Right hindlimb (tissue), 1 donor: Measurements from ENCODE around the gene PPP2R5C.
"Not testable (repeated sequence)": the region's sequence is repeated elsewhere in the genome, so short reads cannot be mapped to it uniquely, and the experiment has no call there.

Experiments used
- DNase-seq: peaks from one replicate; pipeline ENCODE4 v3.0.0-alpha.2; 2018

The PPP2R5C gene

DNA sequence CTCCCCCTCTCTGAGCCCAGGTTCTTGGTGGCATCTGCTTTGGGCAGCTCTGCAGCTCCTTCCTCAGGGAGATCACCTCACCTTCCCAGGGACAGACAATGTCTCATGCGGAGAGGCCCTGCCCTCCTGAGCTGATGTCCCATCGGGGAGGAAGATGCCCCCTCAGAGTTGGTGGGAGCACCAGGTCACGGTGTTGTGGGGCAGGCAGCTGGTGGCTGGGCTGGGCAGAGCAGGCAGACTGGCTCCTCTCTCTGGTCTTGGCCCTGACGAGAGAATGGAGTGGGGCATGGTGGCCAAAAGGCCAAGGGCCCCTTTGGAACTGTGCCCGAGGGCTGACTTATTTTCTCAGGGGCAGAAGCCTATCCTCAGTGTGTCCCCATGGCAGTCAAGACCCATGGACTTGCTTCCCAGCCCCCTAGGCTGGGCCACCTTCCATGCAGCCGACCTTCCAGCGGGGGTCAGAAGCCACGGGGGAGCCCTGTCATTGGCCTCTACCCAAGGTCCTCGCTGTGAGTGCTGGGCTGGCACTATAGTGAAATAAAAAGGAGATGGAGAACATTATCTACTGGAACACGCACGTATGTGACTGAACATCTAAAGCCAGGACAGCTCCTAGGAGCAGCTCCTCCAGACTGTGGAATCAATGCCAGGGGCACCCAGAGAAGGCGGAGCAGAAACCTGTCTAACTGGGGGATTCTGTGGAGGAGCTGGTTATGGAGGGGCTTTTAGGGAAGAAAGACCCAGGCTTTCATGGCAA lies 21.9 kb downstream of the PPP2R5C start:
- no peak for DNase-seq

DNA sequence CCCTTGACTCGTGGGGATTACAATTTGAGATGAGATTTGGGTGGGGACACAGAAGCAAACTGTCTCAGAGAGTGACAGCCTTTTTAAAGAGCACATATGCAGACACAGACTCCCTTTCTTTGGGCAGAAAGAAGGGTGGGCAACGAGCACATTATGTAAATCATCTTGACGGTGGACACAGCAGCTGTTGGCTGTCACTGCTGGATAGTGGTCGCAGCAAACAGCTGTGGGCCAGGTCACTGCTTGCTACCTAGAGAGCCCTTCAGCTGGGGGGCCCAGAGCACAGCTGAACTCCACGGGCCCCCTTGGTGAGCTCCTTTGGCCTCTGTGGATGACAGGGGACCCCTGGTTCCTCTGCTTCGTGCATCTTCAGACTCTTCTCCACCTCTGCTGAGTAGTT lies 23.1 kb downstream of the PPP2R5C start:
- no peak for DNase-seq

DNA sequence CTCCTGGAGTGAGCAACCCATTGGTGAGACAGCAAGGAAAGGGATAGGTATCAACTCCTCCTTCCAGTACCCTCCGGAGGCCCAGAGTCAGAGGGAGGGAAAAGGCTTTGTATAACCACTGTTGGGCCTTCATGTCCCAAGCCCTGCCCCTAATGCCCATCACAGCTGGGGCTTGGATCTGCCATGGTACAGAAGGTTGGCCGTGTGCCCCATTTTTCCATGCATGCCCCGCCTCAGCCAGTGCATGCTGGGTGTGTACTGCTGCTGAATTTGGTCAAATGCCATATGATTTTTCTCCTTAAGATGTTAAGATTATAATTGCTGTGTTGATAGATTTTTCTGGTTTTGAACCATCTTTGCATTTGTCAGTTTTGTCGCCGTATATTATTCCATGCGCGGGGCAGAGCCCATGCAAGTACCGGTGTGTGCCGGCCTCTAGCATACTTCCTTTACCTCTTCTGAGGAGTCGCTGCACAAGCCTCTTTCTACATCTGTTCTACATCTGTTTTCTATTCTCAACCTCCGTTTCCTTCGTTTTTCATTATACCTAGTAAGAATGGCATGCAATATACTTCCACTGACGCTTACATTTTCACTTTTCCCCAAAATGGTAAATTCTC lies 26.6 kb downstream of the PPP2R5C start:
- peak; percentile 61 for DNase-seq

DNA sequence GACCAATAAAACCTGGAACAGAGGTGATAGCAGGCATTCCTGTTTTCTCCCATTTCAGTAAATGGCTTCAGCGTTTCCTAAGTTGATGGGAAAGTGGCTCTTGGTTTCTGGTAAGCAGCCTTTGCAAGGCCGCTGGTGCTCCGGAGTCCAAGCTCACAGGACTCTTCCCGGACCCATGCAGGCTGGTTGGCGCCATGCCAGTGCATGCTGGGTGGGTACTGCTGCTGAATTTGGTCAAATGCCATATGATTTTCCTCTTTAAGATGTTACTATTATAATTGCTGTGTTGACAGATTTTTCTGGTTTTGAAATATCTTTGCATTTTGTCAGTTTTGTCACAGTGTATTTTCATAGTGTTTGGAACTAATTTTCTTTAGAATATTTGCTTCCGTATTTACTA lies 27.7 kb downstream of the PPP2R5C start:
- no peak for DNase-seq

DNA sequence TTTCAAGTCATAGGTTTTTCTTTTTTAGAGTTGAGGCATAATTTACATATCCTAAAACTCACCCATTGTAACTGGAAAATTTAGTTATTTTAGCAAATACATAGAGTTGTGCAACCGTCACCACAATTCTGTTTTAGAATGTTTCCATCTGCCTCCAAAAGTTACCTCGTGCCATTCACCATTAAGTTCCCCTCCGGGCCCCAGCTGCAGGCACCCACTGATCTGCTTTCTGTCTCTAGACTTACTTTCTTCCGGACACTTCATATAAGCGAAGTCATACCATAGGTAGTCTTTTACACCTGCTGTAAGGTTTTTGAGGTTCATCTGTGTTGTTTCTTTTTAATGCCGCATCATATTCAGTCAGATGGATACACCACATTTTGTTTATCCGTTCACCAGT lies 28.7 kb downstream of the PPP2R5C start:
- no peak for DNase-seq

DNA sequence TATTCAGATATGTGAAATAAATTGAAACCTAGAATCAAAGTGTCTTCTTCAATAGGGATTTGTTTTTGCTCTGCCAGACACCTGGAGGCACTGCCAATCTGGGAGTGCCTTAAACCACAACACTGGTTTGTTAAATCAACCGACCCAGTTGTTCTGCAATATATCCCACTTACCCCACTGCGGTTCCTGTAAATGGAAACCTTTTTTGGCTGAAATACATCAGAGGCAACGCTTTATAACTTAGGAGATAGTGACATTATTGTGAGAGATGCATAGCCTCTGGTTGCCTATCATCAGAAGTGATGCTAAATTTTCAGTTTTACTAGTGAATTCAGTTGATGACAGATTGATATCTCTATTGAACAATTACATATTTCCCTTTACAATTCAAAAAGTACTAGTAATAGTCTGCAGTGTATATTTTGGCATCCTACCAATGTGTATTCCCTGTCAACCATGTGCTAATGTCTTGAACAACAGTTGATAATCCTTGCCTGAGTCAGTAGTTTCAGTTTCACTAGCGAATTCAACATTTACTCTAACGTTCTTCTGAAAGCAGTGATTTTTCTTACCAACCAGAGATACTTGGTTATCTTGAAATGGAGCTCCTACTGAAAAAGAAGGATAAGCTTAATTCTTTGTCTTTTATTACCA lies 30.5 kb downstream of the PPP2R5C start:
- DNase-seq, result no peak

DNA sequence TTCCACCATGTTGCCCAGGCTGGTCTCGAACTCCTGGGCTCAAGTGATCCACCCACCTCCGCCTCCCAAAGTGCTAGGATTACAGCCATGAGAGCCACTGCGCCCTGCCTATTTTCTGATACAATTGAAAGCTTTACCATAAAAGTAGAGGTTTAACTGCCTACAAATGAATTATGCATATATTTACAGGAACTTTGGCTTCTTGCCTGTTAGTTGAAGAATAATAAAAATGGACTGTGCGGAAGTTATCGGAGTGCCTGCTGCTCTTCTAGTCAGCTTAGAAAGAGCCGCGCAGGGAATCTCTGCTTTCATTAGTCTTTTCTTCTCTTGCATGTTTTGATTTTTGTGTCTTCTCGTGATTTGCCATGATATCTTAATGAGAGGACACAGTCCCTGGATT lies 34.5 kb downstream of the PPP2R5C start:
- DNase-seq, result no peak

DNA sequence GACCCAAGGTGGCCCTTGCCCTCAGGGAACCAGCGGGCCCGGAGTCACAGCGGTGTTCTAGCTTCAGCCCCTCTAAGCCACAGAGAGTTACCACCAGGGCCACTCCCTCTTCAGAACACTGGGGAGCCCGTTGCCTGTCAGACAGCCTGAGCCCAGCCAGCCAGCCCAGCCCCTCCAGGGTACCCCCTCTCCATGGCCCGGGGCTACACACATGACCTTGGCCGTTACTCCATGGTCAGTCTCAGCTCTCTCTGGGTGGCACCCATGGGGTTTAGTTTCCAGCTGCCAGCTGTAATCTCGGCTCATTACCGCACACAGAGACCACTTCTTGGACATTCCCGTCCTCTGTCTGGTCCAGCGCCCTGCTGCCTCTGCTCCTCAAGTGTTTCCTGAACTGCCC lies 35.0 kb downstream of the PPP2R5C start:
- no peak for DNase-seq

DNA sequence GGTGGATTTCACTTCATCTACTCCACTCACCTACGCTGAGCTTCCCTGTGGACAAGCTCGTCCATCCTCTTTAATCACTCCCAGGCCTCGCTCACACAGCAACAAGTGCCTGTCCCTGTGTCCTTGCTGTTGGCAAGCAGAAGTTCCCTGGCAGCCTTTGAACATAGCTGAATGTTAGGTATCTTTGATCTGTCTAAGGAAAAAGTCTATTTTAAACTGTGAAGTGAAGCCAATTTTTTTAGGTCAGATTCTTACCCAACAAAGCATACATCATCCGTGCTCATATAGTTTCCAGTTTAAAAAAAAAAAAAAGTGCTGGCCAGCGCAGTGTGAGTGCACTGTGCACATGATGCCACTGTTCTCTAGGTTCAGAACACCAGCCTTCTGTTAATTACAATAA lies 36.3 kb downstream of the PPP2R5C start:
- DNase-seq, result no peak

DNA sequence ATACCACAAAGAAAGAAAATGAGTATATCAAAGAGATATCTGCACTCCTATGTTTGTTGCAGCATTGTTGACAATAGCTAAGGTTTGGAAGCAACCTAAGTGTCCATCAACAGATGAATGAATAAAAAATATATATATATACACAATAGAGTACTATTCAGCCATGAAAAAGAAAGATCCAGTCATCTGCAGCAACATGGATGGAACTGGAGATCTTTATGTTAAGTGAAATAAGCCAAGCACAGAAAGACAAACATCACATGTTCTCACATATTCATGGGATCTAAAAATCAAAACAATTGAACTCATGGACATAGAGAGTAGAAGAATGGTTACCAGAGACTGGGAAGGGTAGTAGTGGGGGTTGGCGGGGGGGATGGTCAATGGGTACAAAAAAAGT lies 42.9 kb downstream of the PPP2R5C start:
- DNase-seq, result not testable (repeated sequence)

DNA sequence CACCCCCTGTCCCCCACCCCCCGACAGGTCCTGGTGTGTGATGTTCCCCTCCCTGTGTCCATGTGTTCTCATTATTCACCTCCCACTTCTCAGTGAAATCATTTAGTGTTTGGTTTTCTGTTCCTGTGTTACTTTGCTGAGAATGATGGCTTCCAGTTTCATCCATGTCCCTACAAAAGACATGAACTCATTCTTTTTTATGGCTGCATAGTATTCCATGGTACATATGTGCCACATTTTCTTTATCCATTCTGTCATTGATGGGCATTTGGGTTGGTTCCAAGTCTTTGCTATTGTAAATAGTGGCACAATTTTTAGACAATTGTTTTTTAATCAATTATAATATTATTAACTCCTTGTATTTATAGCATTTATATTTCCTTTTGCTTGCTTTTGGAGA lies 44.7 kb downstream of the PPP2R5C start:
- not testable (repeated sequence) for DNase-seq

DNA sequence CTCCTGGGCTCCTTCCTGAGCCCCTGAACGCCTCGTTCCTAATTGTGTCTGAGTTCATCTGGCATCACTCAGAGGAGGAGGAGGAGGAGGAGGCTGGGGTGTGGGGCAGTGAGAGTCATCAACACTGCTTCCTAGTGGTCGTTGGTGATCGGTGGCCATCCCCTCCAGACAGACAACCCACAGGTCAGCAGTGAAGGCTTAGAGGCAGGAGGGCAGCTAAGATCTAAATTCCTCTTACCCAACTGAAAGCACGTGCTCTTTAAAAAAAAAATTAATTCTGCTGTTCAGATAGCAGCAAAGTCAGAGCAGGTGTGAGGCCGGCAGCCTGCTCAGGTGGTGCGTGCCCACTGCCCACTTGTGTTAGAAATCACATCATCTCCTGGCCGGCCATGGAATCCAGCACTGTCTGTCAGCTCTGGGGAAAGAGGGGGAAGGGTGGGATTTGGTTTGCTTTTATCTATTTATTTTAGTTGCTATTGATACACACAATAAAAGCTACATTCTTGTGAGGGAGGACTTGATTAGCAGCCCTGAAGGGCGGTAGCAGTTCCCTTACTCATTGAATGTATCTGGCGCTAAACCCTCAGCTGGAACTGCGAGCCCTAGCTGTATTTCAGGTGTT lies 46.6 kb downstream of the PPP2R5C start:
- no peak for DNase-seq

DNA sequence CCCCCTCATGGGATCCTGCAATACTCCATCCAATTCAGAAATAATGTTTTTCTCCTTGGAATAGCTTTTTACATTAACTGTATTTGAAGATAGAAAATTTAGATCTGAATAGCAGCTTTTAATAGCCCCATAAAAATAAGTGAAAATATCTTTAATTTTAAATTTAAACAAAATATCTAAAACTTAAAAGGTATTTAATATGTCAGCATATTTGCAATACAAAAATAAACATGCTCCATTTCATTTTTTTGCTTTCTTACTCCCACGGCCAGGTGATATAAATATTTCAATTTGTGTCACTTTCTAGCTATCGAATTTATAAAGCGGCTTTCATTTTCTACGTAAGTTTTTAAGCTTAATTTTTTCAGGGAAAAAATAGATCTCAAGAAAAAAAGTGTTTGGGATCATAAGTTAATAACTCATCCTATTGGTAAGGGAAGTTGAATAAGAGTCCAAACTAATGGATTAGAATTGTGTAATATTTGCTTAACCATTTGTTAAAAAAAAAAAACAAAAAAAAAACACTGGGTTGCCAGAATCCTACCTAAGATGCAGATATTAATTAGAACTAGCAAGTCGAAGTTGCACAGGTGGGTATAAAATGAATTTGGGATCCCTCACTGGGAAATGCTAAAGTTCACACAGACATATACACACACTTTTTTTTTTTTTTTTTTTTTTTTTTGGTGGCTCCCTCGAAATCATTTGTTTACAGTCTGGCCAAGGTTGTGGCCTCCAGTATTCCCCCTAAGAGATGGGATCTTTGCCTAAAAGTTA lies 47.6 kb downstream of the PPP2R5C start:
- no peak for DNase-seq

DNA sequence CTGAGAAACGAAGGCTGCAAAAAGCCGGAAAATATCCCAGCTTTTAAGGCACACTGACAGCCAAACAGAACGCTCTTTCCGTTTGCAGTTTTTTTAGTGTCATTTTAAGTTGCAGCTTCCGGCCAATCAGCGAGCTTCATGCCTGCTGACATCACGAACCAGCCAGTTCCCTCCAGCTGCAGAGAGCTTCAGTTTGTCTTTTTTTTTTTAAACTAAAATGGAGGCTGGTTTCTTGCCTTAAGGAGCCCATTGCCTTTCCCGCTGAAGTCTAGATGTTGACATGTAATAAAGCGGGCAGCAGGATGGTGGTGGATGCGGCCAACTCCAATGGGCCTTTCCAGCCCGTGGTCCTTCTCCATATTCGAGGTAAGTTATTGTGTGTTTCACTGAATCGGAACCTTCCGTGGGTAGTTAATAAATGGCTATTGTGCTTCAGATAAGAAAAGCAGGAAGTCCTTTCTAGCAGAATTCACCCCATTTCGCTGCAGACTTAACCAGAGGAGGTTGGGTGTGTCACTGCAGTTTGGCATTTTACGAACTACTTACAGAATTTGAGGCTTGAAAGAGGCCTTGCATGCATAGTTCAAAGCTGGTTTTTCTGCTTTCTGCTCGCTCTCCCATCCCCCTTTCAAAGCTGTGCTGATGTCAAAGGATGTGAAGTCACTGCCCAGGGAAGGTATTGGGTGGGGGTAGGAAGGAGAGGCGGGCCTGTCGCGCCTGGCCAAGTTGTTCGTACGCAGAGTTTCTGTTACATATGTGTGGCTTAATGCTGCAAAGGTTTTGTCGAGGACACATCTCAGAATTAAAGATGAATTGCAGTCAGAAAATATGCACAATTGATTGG lies 48.4 kb downstream of the PPP2R5C start:
- DNase-seq, result peak; percentile 94

DNA sequence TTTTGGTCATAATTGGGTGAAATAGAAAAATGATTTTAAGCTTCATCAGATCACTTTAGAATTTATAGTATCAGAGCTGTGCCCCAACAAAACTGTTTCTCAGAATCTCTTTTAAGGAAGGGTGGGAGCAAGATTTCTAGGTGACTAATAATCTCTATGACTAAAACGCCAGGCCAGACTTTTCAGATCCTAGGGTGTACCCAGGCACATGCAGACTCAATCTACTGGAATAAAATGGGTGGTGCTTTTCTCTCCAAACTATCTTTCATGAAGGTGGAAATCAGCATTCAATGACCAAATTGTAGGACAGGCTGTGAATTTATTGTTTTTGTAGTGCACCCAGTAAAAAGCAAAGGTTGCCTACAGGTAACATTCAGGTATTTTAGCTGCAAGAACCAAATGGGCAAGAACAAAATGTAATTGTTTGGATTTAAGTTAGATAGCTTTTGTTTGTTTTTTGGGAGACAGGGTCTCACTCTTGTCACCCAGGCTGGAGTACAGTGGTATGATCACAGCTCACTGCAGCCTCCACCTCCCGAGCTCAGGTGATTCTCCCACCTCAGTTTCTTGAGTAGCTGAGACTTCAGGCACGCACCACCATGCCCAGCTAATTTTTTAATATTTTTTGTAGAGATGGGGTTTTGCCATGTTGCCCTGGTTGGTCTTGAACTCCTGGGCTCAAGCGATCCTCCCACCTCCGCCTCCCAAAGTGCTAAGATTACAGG lies 49.5 kb downstream of the PPP2R5C start:
- DNase-seq, result no peak

DNA sequence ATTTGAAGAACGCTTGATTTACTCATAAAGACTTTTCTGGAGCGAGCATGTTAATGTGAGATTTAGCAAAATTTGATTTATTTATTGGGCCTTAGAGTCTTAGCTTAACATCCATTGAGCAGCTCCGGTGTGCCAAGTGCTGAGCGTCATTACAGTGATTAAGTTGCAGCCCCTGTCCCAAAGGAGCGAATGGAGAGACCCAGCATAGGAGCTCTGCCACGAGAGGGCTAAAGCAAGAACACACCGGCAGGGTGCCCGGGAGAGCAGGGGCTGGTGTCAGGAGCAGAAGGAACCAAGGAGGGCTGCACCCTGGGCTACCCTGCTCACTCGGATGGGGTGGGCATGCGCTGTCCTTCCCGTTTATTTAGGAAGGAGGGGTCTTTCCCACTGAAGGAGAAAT lies 50.6 kb downstream of the PPP2R5C start:
- no peak for DNase-seq

DNA sequence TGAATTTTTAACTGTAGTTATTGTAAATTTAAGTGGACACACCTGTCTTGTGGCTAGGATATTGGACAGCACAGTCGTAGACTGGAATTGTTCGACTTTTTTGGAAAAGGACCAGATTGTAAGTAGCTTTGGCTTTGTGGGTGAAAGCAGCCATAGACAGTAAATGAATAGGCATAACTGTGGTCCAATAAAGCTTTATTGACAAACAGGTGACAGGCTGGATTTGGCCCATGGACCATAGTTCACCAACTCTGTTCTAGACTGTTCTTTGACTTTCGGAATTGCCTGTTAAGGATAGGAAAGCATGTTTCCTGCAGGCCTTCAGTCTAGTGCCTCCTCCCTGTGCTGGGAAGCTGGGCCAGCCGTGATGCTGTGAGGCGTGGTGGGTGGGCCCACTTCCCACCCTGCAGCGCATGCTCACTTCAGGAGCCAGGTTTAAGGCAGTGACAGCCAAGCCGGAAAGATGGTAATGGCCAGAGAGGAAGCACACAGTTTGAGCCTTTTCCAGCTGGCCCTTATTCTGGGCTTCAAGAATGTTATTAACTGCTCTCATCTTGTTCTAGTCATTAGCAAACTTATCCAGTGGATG lies 51.8 kb downstream of the PPP2R5C start:
- peak; percentile 51 for DNase-seq

DNA sequence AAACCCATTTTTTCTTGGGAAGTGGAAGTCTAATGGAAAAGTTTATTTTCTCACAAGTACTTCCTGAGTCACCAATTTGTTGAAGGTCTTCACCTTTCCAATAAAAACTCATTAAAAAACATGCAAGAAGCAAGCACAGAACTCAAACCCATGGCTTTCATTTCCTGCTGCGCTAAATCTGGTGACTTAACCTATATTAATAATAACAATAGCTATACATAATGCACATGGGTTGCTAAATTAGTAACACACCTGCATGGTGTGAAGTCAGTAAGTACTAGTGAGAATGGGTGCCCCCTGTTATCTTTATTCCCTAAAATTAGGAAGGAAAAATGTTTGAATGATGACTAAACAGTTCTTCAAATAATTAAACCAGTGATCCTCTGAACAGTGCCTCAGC lies 52.3 kb downstream of the PPP2R5C start:
- DNase-seq, result no peak

DNA sequence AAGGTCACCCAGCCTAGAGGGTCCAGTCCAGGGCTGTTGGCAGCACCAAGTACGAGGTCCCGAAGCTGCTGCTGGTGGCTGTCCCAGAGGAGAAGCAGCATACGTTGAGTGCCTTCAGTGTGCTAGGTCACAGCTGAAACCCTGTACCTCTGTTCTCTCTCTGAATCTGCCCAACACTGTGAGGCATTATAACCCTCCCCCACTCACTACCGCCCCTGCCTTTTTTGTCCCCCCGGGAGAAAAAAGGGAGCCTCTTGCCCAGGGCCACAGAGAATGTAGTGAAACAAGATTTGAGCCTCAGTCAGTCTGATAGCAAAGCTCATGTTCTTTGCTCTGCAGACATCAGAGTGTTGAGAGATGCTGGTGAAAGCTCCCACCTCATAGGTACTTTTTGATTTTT lies 53.4 kb downstream of the PPP2R5C start:
- DNase-seq, result no peak

DNA sequence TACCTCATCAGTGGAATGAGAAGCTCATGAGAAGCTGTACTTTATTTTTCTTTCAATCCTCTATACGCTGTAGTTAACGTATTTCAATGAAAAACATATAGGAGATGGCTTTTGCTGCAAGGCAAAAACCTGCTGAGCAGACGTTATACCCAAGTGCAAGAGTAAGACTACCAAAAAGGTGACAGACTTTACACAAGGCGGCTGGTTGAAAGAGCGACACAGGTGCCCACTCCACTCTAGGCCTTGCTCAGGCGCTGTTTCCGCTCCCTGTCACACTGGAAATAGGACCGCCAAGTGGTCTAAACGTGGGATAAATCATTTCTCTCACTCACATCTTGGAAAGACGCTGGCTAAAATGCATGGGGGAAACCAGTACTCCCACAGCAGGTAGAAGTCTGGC lies 54.5 kb downstream of the PPP2R5C start:
- DNase-seq, result no peak

DNA sequence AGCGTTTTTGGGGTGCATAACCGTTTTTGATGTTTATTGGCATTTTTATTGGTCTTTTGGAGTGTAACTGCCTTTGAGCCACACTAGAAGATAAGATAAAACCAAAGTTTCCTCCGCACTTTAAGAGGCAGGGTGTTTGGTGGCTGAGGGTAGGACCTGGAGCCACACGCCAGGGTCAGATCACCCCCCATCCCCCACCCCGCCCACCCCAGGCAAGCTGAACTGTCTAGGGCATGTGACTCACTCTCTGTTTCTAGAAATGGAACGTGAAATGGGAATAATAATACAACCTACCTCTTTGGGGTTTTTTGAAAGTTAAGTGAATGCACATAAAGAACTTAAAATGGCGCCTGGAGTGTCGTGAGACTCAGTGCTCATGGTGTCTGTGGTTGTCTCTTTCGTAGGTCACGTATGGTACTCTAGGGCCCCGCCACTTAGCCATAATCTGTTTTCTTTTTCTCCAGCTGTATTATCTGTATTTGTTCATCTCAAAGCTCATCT lies 56.0 kb downstream of the PPP2R5C start:
- no peak for DNase-seq
